Ovary (tissue), 9 donors: ENCODE measurements around the gene CHTOP. TPM values are rescaled to one million over a fixed set of nuclear protein-coding genes. Genes with fewer than 3 reads are reported as not detected.
"Not testable (repeated sequence)": the region's sequence is repeated elsewhere in the genome, so short reads cannot be mapped to it uniquely, and the experiment has no call there.

ENCODE experiments used
- DNase-seq, 5 donors: peaks; one replicate each; pipeline ENCODE4 v3.0.0-alpha.2; 2019 to 2020
- H3K27ac ChIP-seq, 2 donors: fragments of 200-600 bp; one replicate each; pipeline versions ENCODE4 v1.5.1 to v1.8.0; 2019 to 2022
- H3K27me3 ChIP-seq: fragments of 200-600 bp; one replicate; pipeline ENCODE4 v1.8.0; 2022
- H3K36me3 ChIP-seq: fragments of 200-600 bp; sonication (generic); one replicate; pipeline ENCODE4 v1.5.1; 2019
- H3K4me1 ChIP-seq: one replicate; pipeline ENCODE4 v1.8.1; 2013; ENCODE audit warnings: mild to moderate bottlenecking, moderate library complexity; ENCODE audit not compliant: insufficient read depth
- H3K4me3 ChIP-seq: fragments of 200-600 bp; sonication (generic); one replicate; pipeline ENCODE4 v1.5.1; 2017
- H3K9me3 ChIP-seq, 2 donors: fragments of 200-600 bp in 1 of 2; sonication (generic) in 1 of 2; one replicate each; pipeline versions ENCODE4 v1.5.1 to v1.8.1; 2013 to 2019; ENCODE audit warnings: mild to moderate bottlenecking in 1 of 2, moderate library complexity in 1 of 2
- CTCF ChIP-seq, 3 donors: fragments of 450-650 bp in 2 of 3; fragments of 200-600 bp in 1 of 3; IDR thresholded peaks; one replicate each; pipeline versions ENCODE4 v1.5.1 to v1.8.0; 2016 to 2022; ENCODE audit warnings: antibody characterized with exemption in 3 of 3, mild to moderate bottlenecking in 1 of 3
- EP300 ChIP-seq: sonication (generic); formaldehyde crosslinking; IDR thresholded peaks from one replicate; pipeline ENCODE4 v1.6.1; 2017; ENCODE audit warnings: antibody characterized with exemption
- POLR2A ChIP-seq: fragments of 450-650 bp; IDR thresholded peaks from one replicate; pipeline ENCODE4 v1.6.1; 2017; ENCODE audit warnings: antibody characterized with exemption, mild to moderate bottlenecking, moderate library complexity
- WGBS, 3 donors: extraction: QIAGEN DNeasy Blood & Tissue Kit in 1 of 3; methylation state at CpG; one replicate each; pipeline versions ENCODE4 v1.1.5 to v1.1.7; 2013 to 2017; 5-methylcytosine and 5-hydroxymethylcytosine counted together
- intact Hi-C, 4 donors: fragments of 100-400 bp; cut with DNase I; formaldehyde crosslinking; loops; one replicate each; pipeline versions ENCODE4 v1.11.0 to v1.15.1; 2022 to 2023
- polyA plus RNA-seq, 2 donors: library from polyadenylated mRNA; stranded (reverse); fragments of 200-250 nt in 1 of 2; fragments of 350-450 nt in 1 of 2; fragmentation: Illumina TruSeq in 1 of 2; extraction: RNeasy Lipid Tissue Mini Kit (QIAGEN cat#74804) in 1 of 2; gene quantifications; one replicate each; pipeline ENCODE4 v1.2.3, GENCODE V29; 2013 to 2014
- total RNA-seq, 7 donors: library from RNA; depleted of rRNA in 2 of 7; stranded (reverse); fragments of >200 nt in 2 of 7; fragmentation: NEBNext Ultra II Directional in 3 of 7; extraction: Animal tissue kit (Norgen Biotek cat#: 25700) in 3 of 7; gene quantifications; one replicate each; pipeline versions ENCODE4 v1.1.0 to v1.2.4, GENCODE V29; 2016 to 2023
- donor health status: DM: no; HTN: no; CAD: no; lungs with moderate emphysema.
- donor health status: DM: no; HTN: no; CAD: no.
- donor health status: Bipolar disorder and iron deficiency.
- donor health status: DM: yes; HTN: yes; CAD: no.
- donor health status: DM: no; HTN: no; CAD: no.
- donor health status: DM: yes; HTN: yes; CAD: no.

CHTOP gene
- total and polyA plus RNA-seq, 9 donors: 54.0 to 91.1 (median 72.9) TPM

- no peaks in the 10 kb centered on the region for H3K9me3 ChIP-seq
- peak in 1 of 5 donors; percentile 1 for DNase-seq
- no peak overlapping the region for H3K27ac ChIP-seq
- TF ChIP-seq EP300: no peak
- no peak for TF ChIP-seq POLR2A
- no peak for TF ChIP-seq CTCF (IDR thresholded peaks at IDR 0.05)
- H3K27me3 ChIP-seq: no peaks in the 10 kb centered on the region
- WGBS, 3 donors: 82 to 95% (median 93%) methylated on average over 9 of the region's 9 CpGs
- no peak overlapping the region for H3K4me3 ChIP-seq
- peaks cover 11% of the 10 kb centered on the region for H3K4me1 ChIP-seq
- intact Hi-C loops: loop anchor here in 1 of 4 donors (10.0 kb wide), 1 partner anchor 122 kb away; no protein-coding TSS in a partner anchor
- no peaks in the 10 kb centered on the region for H3K36me3 ChIP-seq
These were observed 2.4 kb downstream of the CHTOP start for GRCh38 chr1:153636312-153636711.

- Histone ChIP-seq H3K36me3 (no peaks in the 10 kb centered on the region), H3K27me3 (no peaks in the 10 kb centered on the region), H3K4me1 (peaks cover 11% of the 10 kb centered on the region), H3K9me3 (no peaks in the 10 kb centered on the region), H3K27ac (no peak overlapping the region), H3K4me3 (no peak overlapping the region)
- intact Hi-C loops: loop anchor here in 1 of 4 donors (10.0 kb wide), 1 partner anchor 123 kb away; no protein-coding TSS in a partner anchor
- WGBS, 3 donors: 22 to 53% (median 23%) methylated on average over 6 of the region's 6 CpGs
- TF ChIP-seq CTCF (IDR thresholded peaks at IDR 0.05) (no peak), EP300 (no peak), POLR2A (no peak)
- DNase-seq: peak in 1 of 5 donors; percentile 7
These were observed 4.4 kb downstream of the CHTOP start for GRCh38 chr1:153638261-153638660.

- Histone ChIP-seq H3K9me3 (no peaks in the 10 kb centered on the region), H3K4me3 (no peak overlapping the region), H3K36me3 (no peaks in the 10 kb centered on the region), H3K27me3 (no peaks in the 10 kb centered on the region), H3K4me1 (peaks cover 11% of the 10 kb centered on the region), H3K27ac (no peak overlapping the region)
- peak in 1 of 5 donors; percentile 4 for DNase-seq
- TF ChIP-seq EP300 (no peak), POLR2A (no peak), CTCF (IDR thresholded peaks at IDR 0.05) (no peak)
- intact Hi-C loops: loop anchor here in 1 of 4 donors (10.0 kb wide), 1 partner anchor 124 kb away; no protein-coding TSS in a partner anchor
- 80 to 85% (median 83%) methylated on average over 3 of the region's 3 CpGs for WGBS, 3 donors
These were observed 5.4 kb downstream of the CHTOP start for GRCh38 chr1:153639280-153639679.

- DNase-seq: peak in 1 of 5 donors; percentile 14
- H3K4me3 ChIP-seq, H3K9me3 ChIP-seq, H3K27me3 ChIP-seq, H3K27ac ChIP-seq, H3K36me3 ChIP-seq, intact Hi-C loops: not testable (repeated sequence)
- WGBS, 3 donors: 93 to 97% (median 97%) methylated on average over 5 of the region's 5 CpGs
- H3K4me1 ChIP-seq: peaks cover 13% of the 10 kb centered on the region
These were observed 6.3 kb downstream of the CHTOP start for GRCh38 chr1:153640213-153640612.

GRCh38 chr1:153640861-153641260 lies 7.0 kb downstream of the CHTOP start:
- WGBS, 3 donors: 60 to 67% (median 61%) methylated on average over 6 of the region's 6 CpGs
- intact Hi-C loops: no loop called here
- Histone ChIP-seq H3K4me1 (peaks cover 11% of the 10 kb centered on the region), H3K36me3 (no peaks in the 10 kb centered on the region), H3K27me3 (no peaks in the 10 kb centered on the region), H3K4me3 (no peak overlapping the region), H3K27ac (no peak overlapping the region), H3K9me3 (no peaks in the 10 kb centered on the region)
- DNase-seq: no peak
- TF ChIP-seq EP300 (no peak), CTCF (IDR thresholded peaks at IDR 0.05) (no peak), POLR2A (no peak)
